ENCODE measurements around the gene TBX10.
"Not testable (repeated sequence)": the region's sequence is repeated elsewhere in the genome, so short reads cannot be mapped to it uniquely, and the experiment has no call there.

The TBX10 gene

DNA sequence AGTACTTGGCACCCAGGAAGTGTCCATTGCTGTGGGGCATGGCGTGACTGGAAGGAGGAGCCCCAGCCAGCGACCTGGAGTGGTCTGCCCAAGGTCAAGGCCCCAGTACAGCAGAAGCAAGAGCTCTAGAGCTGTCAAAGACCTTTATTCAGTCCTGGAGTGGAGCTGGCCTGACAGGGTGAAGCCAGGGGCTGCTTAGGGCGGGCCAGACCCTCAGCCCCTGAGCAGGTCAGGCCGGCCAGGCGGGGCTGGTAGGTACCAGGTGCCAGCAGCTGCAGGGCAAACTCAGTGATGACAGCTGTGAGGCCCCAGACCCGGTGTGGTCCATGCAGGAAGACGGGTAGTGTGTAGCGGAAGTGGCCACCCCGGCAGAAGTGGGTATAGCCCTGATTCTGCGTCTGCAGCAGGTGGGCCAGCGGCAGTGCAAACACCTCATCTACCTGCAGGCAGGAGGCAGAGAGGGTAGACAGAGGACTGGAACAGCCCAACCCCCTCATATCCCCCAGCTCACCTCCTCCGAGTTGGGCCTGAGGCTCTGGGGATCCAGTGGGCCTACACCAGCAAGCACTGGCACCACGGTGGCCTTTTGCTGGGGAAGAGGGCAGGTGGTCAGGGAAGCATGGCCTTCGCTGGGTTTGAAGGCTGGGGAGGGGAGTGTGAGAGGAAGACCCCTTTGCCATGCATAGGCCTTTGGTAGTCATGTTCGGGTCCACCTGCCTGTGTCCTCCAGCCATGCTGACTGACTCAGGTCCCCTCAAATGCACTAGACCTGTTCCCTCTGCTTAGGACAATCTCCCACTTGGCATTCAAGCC, 11.5 kb downstream of the TBX10 start:
- no peak for TF ChIP-seq CTCF (IDR thresholded peaks at IDR 0.05; ENCODE audit: low read length, missing control alignments)
- no peak overlapping the region for H3K4me3 ChIP-seq (replicated peaks; ENCODE audit: low read depth, low read length)
- DNase-seq (ENCODE audit: low read depth), result no peak

GRCh38 chr11:67627441-67627811, 12.1 kb downstream of the TBX10 start:
- TF ChIP-seq CTCF (IDR thresholded peaks at IDR 0.05; ENCODE audit: low read length, missing control alignments), result no peak
- no peak overlapping the region for H3K4me3 ChIP-seq (replicated peaks; ENCODE audit: low read depth, low read length)
- DNase-seq (ENCODE audit: low read depth), result no peak

DNA sequence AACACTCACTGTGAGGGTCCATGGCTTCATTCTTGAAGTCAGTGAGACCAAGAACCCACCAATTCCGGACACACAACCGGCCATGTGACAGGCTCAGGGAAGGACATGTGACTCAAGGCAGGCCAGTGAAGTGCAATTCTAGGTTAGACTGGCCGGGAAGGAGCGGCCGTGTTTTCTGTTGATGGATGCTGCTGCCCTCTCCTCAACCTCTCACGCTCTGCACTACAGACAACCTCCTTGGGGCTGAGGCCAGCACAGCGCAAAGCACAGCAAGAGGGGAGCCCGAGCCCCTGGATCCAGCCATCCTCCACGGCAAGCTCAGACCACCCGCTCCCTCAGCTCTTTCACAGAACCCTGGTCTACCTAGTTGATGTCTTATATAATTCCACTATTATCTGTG, 12.6 kb downstream of the TBX10 start:
- H3K4me3 ChIP-seq (replicated peaks; ENCODE audit: low read depth, low read length), result no peak overlapping the region
- TF ChIP-seq CTCF (IDR thresholded peaks at IDR 0.05; ENCODE audit: low read length, missing control alignments), result no peak

GRCh38 chr11:67626131-67626833, 13.3 kb downstream of the TBX10 start:
- not testable (repeated sequence) for H3K4me3 ChIP-seq (replicated peaks; ENCODE audit: low read depth, low read length); DNase-seq (ENCODE audit: low read depth)

More for the DNA sequence above, 12.6 kb downstream of the TBX10 start:
- DNase-seq (ENCODE audit: low read depth), result no peak

- DNase-seq (ENCODE audit: low read depth); H3K4me3 ChIP-seq (replicated peaks; ENCODE audit: low read depth, low read length): not testable (repeated sequence)
Observed at GRCh38 chr11:67623795-67624194, 15.8 kb downstream of the TBX10 start.

DNA sequence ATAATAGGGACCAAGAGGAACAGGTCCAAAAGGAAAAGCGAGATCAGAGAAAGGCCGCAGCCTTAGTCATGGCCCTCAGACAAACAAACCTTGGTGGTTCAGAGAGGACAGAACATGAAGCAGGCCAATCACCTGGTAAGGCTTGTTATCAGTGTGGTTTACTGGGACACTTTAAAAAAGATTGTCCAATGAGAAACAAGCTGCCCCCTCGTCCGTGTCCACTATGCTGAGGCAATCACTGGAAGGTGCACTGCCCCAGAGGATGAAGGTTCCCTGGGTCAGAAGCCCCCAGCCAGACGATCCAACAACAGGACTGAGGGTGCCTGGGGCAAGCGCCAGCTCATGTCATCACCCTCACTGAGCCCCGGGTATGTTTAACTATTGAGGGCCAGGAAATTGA, 16.7 kb downstream of the TBX10 start:
- H3K4me3 ChIP-seq (replicated peaks; ENCODE audit: low read depth, low read length); DNase-seq (ENCODE audit: low read depth): not testable (repeated sequence)

GRCh38 chr11:67621928-67622327, 17.6 kb downstream of the TBX10 start:
- H3K4me3 ChIP-seq (replicated peaks; ENCODE audit: low read depth, low read length); DNase-seq (ENCODE audit: low read depth): not testable (repeated sequence)

DNA sequence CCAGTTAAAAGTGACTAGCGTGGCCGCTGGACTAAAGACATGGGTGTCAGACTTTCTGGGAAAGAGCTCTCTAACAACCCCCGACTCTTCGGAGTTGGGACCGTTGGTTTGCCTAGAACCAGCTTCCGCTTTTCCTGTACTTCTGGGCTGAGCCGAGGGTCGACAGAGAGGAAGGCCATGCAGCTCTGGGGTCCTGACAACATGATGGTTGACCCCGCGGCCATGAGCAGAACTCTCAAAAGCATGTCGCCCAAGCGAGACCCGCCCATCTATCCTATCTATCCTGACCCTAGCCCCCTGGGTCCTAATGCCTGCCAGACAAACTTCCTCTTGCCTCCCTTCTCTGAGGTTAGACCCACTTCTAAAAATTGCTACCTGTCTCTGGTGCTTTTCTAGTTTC, 18.9 kb downstream of the TBX10 start:
- not testable (repeated sequence) for H3K4me3 ChIP-seq (replicated peaks; ENCODE audit: low read depth, low read length); DNase-seq (ENCODE audit: low read depth)

DNA sequence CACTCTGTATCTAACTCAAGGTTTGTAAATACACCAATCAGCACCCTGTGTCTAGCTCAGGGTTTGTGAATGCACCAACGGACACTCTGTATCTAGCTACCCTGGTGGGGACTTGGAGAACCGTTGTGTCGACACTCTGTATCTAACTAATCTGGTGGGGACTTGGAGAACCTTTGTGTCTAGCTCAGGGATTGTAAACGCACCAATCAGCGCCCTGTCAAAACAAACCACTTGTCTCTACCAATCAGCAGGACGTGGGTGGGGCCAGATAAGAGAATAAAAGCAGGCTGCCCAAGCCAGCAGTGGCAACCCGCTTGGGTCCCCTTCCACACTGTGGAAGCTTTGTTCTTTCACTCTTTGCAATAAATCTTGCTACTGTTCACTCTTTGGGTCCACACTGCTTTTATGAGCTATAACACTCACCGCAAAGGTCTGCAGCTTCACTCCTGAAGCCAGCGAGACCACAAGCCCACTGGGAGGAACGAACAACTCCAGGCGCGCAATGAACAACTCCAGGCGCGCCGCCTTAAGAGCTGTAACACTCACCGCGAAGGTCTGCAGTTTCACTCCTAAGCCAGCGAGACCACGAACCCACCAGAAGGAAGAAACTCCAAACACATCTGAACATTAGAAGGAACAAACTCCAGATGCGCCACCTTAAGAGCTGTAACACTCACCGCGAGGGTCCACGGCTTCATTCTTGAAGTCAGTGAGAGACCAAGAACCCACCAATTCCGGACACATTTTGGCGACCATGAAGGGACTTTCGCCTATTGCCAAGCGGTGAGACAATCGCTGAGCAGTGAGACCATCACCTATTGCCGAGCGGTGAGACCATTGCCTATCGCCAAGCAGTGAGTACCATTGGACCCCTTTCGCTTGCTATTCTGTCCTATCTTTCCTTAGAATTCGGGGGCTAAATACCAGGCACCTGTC, 19.6 kb downstream of the TBX10 start:
- H3K4me3 ChIP-seq (replicated peaks; ENCODE audit: low read depth, low read length); DNase-seq (ENCODE audit: low read depth): not testable (repeated sequence)

GRCh38 chr11:67618901-67619659, 20.5 kb downstream of the TBX10 start:
- DNase-seq (ENCODE audit: low read depth); H3K4me3 ChIP-seq (replicated peaks; ENCODE audit: low read depth, low read length): not testable (repeated sequence)

All from fibroblast of pulmonary artery (primary cell).